Measurements from ENCODE around the gene CKAP5.

CKAP5 gene

GRCh38 chr11:46889689-46890475, 43.8 kb upstream of the CKAP5 start:
- peak; percentile 90 for TF ChIP-seq CTCF (conservative IDR thresholded peaks at IDR 0.05; ENCODE audit: low read depth, low read length)
- peak; percentile 7 for DNase-seq (ENCODE audit: low read depth)
- no peak overlapping the region for H3K4me3 ChIP-seq (ENCODE audit: low read length)

GRCh38 chr11:46889251-46889650, 43.2 kb upstream of the CKAP5 start:
- no peak for TF ChIP-seq CTCF (conservative IDR thresholded peaks at IDR 0.05; ENCODE audit: low read depth, low read length)
- H3K4me3 ChIP-seq (ENCODE audit: low read length) = no peak overlapping the region
- no peak for DNase-seq (ENCODE audit: low read depth)

GRCh38 chr11:46888636-46889035, 42.6 kb upstream of the CKAP5 start:
- no peak for DNase-seq (ENCODE audit: low read depth)
- no peak overlapping the region for H3K4me3 ChIP-seq (ENCODE audit: low read length)
- TF ChIP-seq CTCF (conservative IDR thresholded peaks at IDR 0.05; ENCODE audit: low read depth, low read length) = no peak

- no peak overlapping the region for H3K4me3 ChIP-seq (ENCODE audit: low read length)
- no peak for DNase-seq (ENCODE audit: low read depth)
- no peak for TF ChIP-seq CTCF (conservative IDR thresholded peaks at IDR 0.05; ENCODE audit: low read depth, low read length)
These were observed 40.1 kb upstream of the CKAP5 start for GRCh38 chr11:46886211-46886610.

GRCh38 chr11:46879056-46879585, 33.0 kb upstream of the CKAP5 start:
- TF ChIP-seq CTCF (conservative IDR thresholded peaks at IDR 0.05; ENCODE audit: low read depth, low read length) = no peak
- DNase-seq (ENCODE audit: low read depth) = no peak
- H3K4me3 ChIP-seq (ENCODE audit: low read length) = no peak overlapping the region

GRCh38 chr11:46877580-46877979, 31.5 kb upstream of the CKAP5 start:
- no peak for TF ChIP-seq CTCF (conservative IDR thresholded peaks at IDR 0.05; ENCODE audit: low read depth, low read length)
- DNase-seq (ENCODE audit: low read depth) = no peak
- no peak overlapping the region for H3K4me3 ChIP-seq (ENCODE audit: low read length)

GRCh38 chr11:46876471-46876870, 30.4 kb upstream of the CKAP5 start:
- no peak for TF ChIP-seq CTCF (conservative IDR thresholded peaks at IDR 0.05; ENCODE audit: low read depth, low read length)
- DNase-seq (ENCODE audit: low read depth) = no peak
- H3K4me3 ChIP-seq (ENCODE audit: low read length) = no peak overlapping the region

Data from retinal pigment epithelial cell (primary cell).